Tibial nerve (tissue), 3 donors: ENCODE data around the gene ESYT3.

ENCODE experiments used
- CTCF ChIP-seq, 5 experiments: fragments of 200-600 bp in 3 of 5; fragments of 450-650 bp in 2 of 5; sonication (generic) in 3 of 5; IDR thresholded peaks; one replicate each; pipeline ENCODE4 v1.5.1; 2016 to 2019; ENCODE audit warnings: antibody characterized with exemption in 5 of 5, mild to moderate bottlenecking in 3 of 5, moderate library complexity in 2 of 5
- POLR2A ChIP-seq, 2 donors: fragments of 450-650 bp; IDR thresholded peaks; one replicate each; pipeline ENCODE4 v1.6.1; 2017; ENCODE audit warnings: antibody characterized with exemption in 2 of 2, mild to moderate bottlenecking in 2 of 2, moderate library complexity in 2 of 2

- TF ChIP-seq CTCF (IDR thresholded peaks at IDR 0.05) (no peak), POLR2A (IDR thresholded peaks at IDR 0.05) (no peak)
These were observed 36.3 kb downstream of the ESYT3 start for GRCh38 chr3:138470687-138471086.
